ENCODE results near the gene CCSER1.

DNA sequence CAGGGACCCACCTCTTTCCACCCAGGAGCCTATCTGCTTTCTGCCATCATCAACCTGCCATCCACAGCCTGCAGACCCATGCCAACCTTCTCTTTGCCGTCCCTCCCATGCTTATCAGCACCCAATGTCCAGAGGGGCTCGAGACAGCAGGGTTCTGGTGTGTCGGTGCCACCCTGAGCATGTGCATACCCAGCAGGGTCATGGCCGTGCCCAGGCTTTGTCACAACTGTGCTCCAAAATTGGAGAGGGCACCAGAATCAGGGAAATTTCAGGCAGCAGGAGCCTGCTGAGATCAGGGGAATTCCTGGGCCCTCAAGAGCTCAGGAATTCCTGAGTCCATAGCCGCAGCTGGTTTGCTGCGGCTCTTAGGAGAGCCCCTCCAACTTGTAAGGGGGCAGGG, 330.6 kb downstream of the CCSER1 start:
- TF ChIP-seq, protein P1, sequence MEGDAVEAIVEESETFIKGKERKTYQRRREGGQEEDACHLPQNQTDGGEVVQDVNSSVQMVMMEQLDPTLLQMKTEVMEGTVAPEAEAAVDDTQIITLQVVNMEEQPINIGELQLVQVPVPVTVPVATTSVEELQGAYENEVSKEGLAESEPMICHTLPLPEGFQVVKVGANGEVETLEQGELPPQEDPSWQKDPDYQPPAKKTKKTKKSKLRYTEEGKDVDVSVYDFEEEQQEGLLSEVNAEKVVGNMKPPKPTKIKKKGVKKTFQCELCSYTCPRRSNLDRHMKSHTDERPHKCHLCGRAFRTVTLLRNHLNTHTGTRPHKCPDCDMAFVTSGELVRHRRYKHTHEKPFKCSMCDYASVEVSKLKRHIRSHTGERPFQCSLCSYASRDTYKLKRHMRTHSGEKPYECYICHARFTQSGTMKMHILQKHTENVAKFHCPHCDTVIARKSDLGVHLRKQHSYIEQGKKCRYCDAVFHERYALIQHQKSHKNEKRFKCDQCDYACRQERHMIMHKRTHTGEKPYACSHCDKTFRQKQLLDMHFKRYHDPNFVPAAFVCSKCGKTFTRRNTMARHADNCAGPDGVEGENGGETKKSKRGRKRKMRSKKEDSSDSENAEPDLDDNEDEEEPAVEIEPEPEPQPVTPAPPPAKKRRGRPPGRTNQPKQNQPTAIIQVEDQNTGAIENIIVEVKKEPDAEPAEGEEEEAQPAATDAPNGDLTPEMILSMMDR (conservative IDR thresholded peaks at IDR 0.05; ENCODE audit: low read depth in 2 of 2): no peak
- TF ChIP-seq POLR2AphosphoS5 (IDR thresholded peaks at IDR 0.05; ENCODE audit: low read depth): no peak
